H1 (cell line): ENCODE measurements around the gene TEX54. TPM values are rescaled to one million over a fixed set of nuclear protein-coding genes. Genes with fewer than 3 reads are reported as not detected.

Experiments used
- CTCF ChIA-PET: fragments of 300-600 bp; sonication (Branson Sonifier 250); formaldehyde crosslinking; loops from one replicate; lab custom pipeline; 2021; ENCODE audit not compliant: partially characterized antibody; lab: Charles Lee
- POLR2A ChIA-PET: fragments of 300-600 bp; sonication (Branson Sonifier 250); formaldehyde crosslinking; loops from one replicate; lab custom pipeline; 2021; ENCODE audit warnings: inconsistent platforms; ENCODE audit not compliant: partially characterized antibody; lab: Charles Lee
- DNase-seq, 2 experiments: peaks; one replicate each; pipeline versions ENCODE4 v3.0.0 to v3.0.0-alpha.2; 2010 to 2022; ENCODE audit warnings: low spot score in 2 of 2, low read depth in 1 of 2, mixed read lengths in 1 of 2
- FAIRE-seq: peaks from 2 replicates; lab custom pipeline; 2011; peaks lifted over from hg19 to GRCh38; lab: Jason Lieb, UNC
- H2AFZ ChIP-seq: 2 replicates; pipeline ENCODE4 v1.8.1; 2012; ENCODE audit warnings: low read length, inconsistent platforms
- H2AK5ac ChIP-seq: 2 replicates; pipeline ENCODE4 v1.6.1; 2013; ENCODE audit warnings: low read depth, low read length
- H2BK120ac ChIP-seq: replicated peaks from 2 replicates; pipeline ENCODE3; 2013; ENCODE audit warnings: low read depth, low read length, inconsistent platforms
- H2BK12ac ChIP-seq: 2 replicates; pipeline ENCODE4 v1.6.1; 2013; ENCODE audit warnings: low read depth, low read length
- H2BK15ac ChIP-seq: 2 replicates; pipeline ENCODE4 v1.6.1; 2013; ENCODE audit warnings: low read length
- H2BK20ac ChIP-seq: 2 replicates; pipeline ENCODE4 v1.6.1; 2013; ENCODE audit warnings: low read length
- H2BK5ac ChIP-seq: 2 replicates; pipeline ENCODE4 v1.6.1; 2013; ENCODE audit warnings: low read depth, low read length
- H3K14ac ChIP-seq: 2 replicates; pipeline ENCODE4 v1.6.1; 2013; ENCODE audit warnings: inconsistent platforms; ENCODE audit not compliant: insufficient read length
- H3K18ac ChIP-seq: 2 replicates; pipeline ENCODE4 v1.6.1; 2013; ENCODE audit warnings: low read length; ENCODE audit errors: extremely low read depth
- H3K23ac ChIP-seq: 2 replicates; pipeline ENCODE4 v1.6.1; 2013; ENCODE audit warnings: inconsistent platforms; ENCODE audit not compliant: insufficient read length
- H3K23me2 ChIP-seq: 2 replicates; pipeline ENCODE4 v1.6.1; 2013; ENCODE audit warnings: low read depth, low read length
- H3K27ac ChIP-seq: 2 replicates; pipeline ENCODE4 v1.6.1; 2011; ENCODE audit warnings: low read depth, low read length, inconsistent platforms
- H3K27me3 ChIP-seq, 4 experiments: replicated peaks in 1 of 4; 1 replicate in 1 of 4; 2 replicates in 3 of 4; pipeline versions ENCODE4 v1.6.1 to v1.8.1; 2011 to 2013; ENCODE audit warnings: low read length in 3 of 4, mild to moderate bottlenecking in 3 of 4, inconsistent platforms in 2 of 4, mixed read lengths in 2 of 4, moderate library complexity in 1 of 4; ENCODE audit not compliant: control insufficient read depth in 3 of 4, insufficient read depth in 3 of 4; ENCODE audit errors: extremely low read depth in 1 of 4
- H3K36me3 ChIP-seq, 4 experiments: 2 replicates each; pipeline versions ENCODE4 v1.6.1 to v1.8.1; 2011 to 2013; ENCODE audit warnings: mild to moderate bottlenecking in 4 of 4, low read length in 3 of 4, moderate library complexity in 2 of 4, control low read depth in 1 of 4, inconsistent platforms in 1 of 4; ENCODE audit not compliant: insufficient read depth in 4 of 4, control insufficient read depth in 2 of 4
- H3K4ac ChIP-seq: replicated peaks from 2 replicates; pipeline ENCODE3; 2013; ENCODE audit warnings: low read length, low read depth, mixed read lengths, inconsistent platforms; ENCODE audit not compliant: insufficient read length
- H3K4me1 ChIP-seq, 4 experiments: replicated peaks in 1 of 4; 1 replicate in 1 of 4; 2 replicates in 3 of 4; pipeline versions ENCODE4 v1.6.1 to v1.8.1; 2011 to 2013; ENCODE audit warnings: low read length in 3 of 4, inconsistent platforms in 2 of 4, mixed read lengths in 1 of 4; ENCODE audit not compliant: insufficient read depth in 4 of 4, control insufficient read depth in 3 of 4
- H3K4me2 ChIP-seq, 2 experiments: 2 replicates each; pipeline versions ENCODE4 v1.6.1 to v1.8.1; 2011 to 2013; ENCODE audit warnings: low read depth in 2 of 2, low read length in 2 of 2, control low read depth in 1 of 2, inconsistent platforms in 1 of 2, mild to moderate bottlenecking in 1 of 2; ENCODE audit not compliant: insufficient read depth in 1 of 2
- H3K4me3 ChIP-seq, 4 experiments: fragments of 200-600, 300-600 bp in 1 of 4; sonication (generic), shearing (Covaris generic), sonication (Bioruptor Twin) in 1 of 4; 2 replicates each; pipeline versions ENCODE4 v1.5.1 to v1.8.1; 2011 to 2016; ENCODE audit warnings: low read length in 4 of 4, low read depth in 3 of 4, control low read depth in 2 of 4, inconsistent platforms in 2 of 4, mild to moderate bottlenecking in 2 of 4, mixed read lengths in 1 of 4, moderate library complexity in 1 of 4; ENCODE audit not compliant: insufficient read depth in 2 of 4; ENCODE audit errors: extremely low read depth in 1 of 4
- H3K56ac ChIP-seq: replicated peaks from 2 replicates; pipeline ENCODE3; 2013; ENCODE audit warnings: low read depth, mild to moderate bottlenecking, mixed read lengths, low read length, inconsistent platforms; ENCODE audit not compliant: insufficient read length
- H3K79me1 ChIP-seq: 2 replicates; pipeline ENCODE4 v1.6.1; 2013; ENCODE audit warnings: low read depth, low read length, control low read depth
- H3K79me2 ChIP-seq, 2 experiments: 2 replicates each; pipeline versions ENCODE4 v1.6.1 to v1.8.1; 2012 to 2013; ENCODE audit warnings: low read length in 2 of 2, mild to moderate bottlenecking in 2 of 2, inconsistent platforms in 1 of 2; ENCODE audit not compliant: insufficient read depth in 2 of 2, control insufficient read depth in 1 of 2
- H3K9ac ChIP-seq, 4 experiments: replicated peaks in 1 of 4; 1 replicate in 1 of 4; 2 replicates in 3 of 4; pipeline versions ENCODE4 v1.6.1 to v1.8.1; 2011 to 2013; ENCODE audit warnings: low read depth in 3 of 4, low read length in 3 of 4, control low read depth in 2 of 4, mild to moderate bottlenecking in 2 of 4, moderate library complexity in 2 of 4, inconsistent platforms in 1 of 4; ENCODE audit errors: extremely low read depth in 1 of 4
- H3K9me3 ChIP-seq, 2 experiments: 2 replicates each; pipeline versions ENCODE4 v1.6.1 to v1.8.1; 2012 to 2013; ENCODE audit warnings: mild to moderate bottlenecking in 2 of 2, moderate library complexity in 2 of 2, control low read depth in 1 of 2, inconsistent platforms in 1 of 2, low read depth in 1 of 2, low read length in 1 of 2, mixed read lengths in 1 of 2; ENCODE audit not compliant: insufficient read depth in 2 of 2
- H4K20me1 ChIP-seq, 2 experiments: replicated peaks in 1 of 2; 2 replicates each; pipeline versions ENCODE3 to v1.8.1; 2011 to 2013; ENCODE audit warnings: inconsistent platforms in 2 of 2, low read length in 2 of 2, mild to moderate bottlenecking in 1 of 2; ENCODE audit not compliant: insufficient read depth in 2 of 2, control insufficient read depth in 1 of 2
- H4K5ac ChIP-seq: 2 replicates; pipeline ENCODE4 v1.6.1; 2013; ENCODE audit warnings: low read length, low read depth, mixed read lengths, inconsistent platforms; ENCODE audit not compliant: insufficient read length
- H4K8ac ChIP-seq: 2 replicates; pipeline ENCODE4 v1.8.0; 2013; ENCODE audit warnings: mild to moderate bottlenecking, moderate library complexity, low read length, inconsistent platforms; ENCODE audit not compliant: insufficient read depth; ENCODE audit errors: extremely low read depth
- H4K91ac ChIP-seq: replicated peaks from 2 replicates; pipeline ENCODE3; 2013; ENCODE audit warnings: low read length, mixed read lengths, inconsistent platforms; ENCODE audit not compliant: insufficient read length
- BCL11A ChIP-seq, 2 experiments: IDR thresholded peaks; one replicate each; pipeline ENCODE4 v1.6.1; 2011; ENCODE audit warnings: low read depth in 2 of 2, low read length in 2 of 2, mild to moderate bottlenecking in 2 of 2
- CBX8 ChIP-seq: fragments of 300-800, 300-1000 bp; sonication (generic); IDR thresholded peaks from 2 replicates; pipeline ENCODE4 v1.7.1; 2016; ENCODE audit warnings: low read depth, low read length, borderline replicate concordance
- CHD1 ChIP-seq: IDR thresholded peaks from 2 replicates; pipeline ENCODE4 v1.6.1; 2012; ENCODE audit warnings: low read depth, low read length, improper control_type of control experiment
- HDAC2 ChIP-seq, 2 experiments: fragments of 300-600 bp in 1 of 2; sonication (generic) in 1 of 2; IDR thresholded peaks; 2 replicates each; pipeline ENCODE4 v1.6.1; 2011 to 2012; ENCODE audit warnings: low read depth in 2 of 2, low read length in 2 of 2, mild to moderate bottlenecking in 2 of 2, moderate library complexity in 2 of 2, borderline replicate concordance in 1 of 2, inconsistent platforms in 1 of 2
- HDAC6 ChIP-seq: IDR thresholded peaks from one replicate; pipeline ENCODE4 v1.7.1; 2012; ENCODE audit warnings: low read depth, mild to moderate bottlenecking, inconsistent platforms, low read length, moderate library complexity
- POLR2A ChIP-seq, 2 experiments: IDR thresholded peaks; 1 replicate in 1 of 2; 2 replicates in 1 of 2; pipeline ENCODE4 v1.6.1; 2011; ENCODE audit warnings: low read depth in 2 of 2, low read length in 2 of 2, mild to moderate bottlenecking in 2 of 2; ENCODE audit errors: control extremely low read depth in 1 of 2
- POU5F1 ChIP-seq: IDR thresholded peaks from 2 replicates; pipeline ENCODE4 v1.6.1; 2011; ENCODE audit warnings: low read depth, mild to moderate bottlenecking, low read length, moderate library complexity
- RFX5 ChIP-seq: IDR thresholded peaks from 2 replicates; pipeline ENCODE4 v1.6.1; 2011; ENCODE audit warnings: low read depth, low read length, improper control_type of control experiment, borderline replicate concordance
- SUZ12 ChIP-seq: fragments of 200-600 bp; sonication (generic); IDR thresholded peaks from 2 replicates; pipeline ENCODE4 v1.6.1; 2012; ENCODE audit warnings: mild to moderate bottlenecking, inconsistent platforms, low read length, moderate library complexity, mixed read lengths
- WGBS, 2 experiments: shearing (Covaris generic) in 1 of 2; methylation state at CpG; one replicate each; pipeline versions ENCODE4 v1.1.6 to v1.1.7; 2013 to 2015; ENCODE audit warnings: low lambda C conversion rate in 2 of 2, mixed read lengths in 2 of 2, inconsistent platforms in 1 of 2, low coverage in 1 of 2, missing lambda C conversion rate in 1 of 2; ENCODE audit not compliant: insufficient replicate concordance in 2 of 2, insufficient coverage in 1 of 2, insufficient read length in 1 of 2; ENCODE audit errors: extremely low coverage in 1 of 2, missing lambda C conversion rate in 1 of 2; 5-methylcytosine and 5-hydroxymethylcytosine counted together
- polyA plus RNA-seq, 7 experiments: library from polyadenylated mRNA; depleted of rRNA in 3 of 7; stranded (reverse) in 5 of 7; unstranded in 2 of 7; fragments of >200 nt in 5 of 7; fragments of 200-250 nt in 2 of 7; gene quantifications; 1 replicate in 5 of 7; 2 replicates in 1 of 7; 4 replicates in 1 of 7; pipeline versions ENCODE4 v1.2.1 to v1.2.3, GENCODE V29; 2011 to 2013; ENCODE audit warnings: missing spikeins in 2 of 7, mixed read lengths in 2 of 7
- total RNA-seq: library from RNA; stranded (reverse); fragmentation: NEBNext Ultra II Directional; extraction: Animal tissue kit (Norgen Biotek cat#: 25700); gene quantifications from 2 replicates; pipeline ENCODE4 v1.2.1, GENCODE V29; 2021
- TF ChIP-seq, protein P1 (sequence below): IDR thresholded peaks from 2 replicates; pipeline ENCODE4 v1.6.1; 2011; ENCODE audit warnings: low read length, improper control_type of control experiment

TEX54 gene
- total and polyA plus RNA-seq, 2 of the 8 experiments (the other 6 are each of a cell fraction or from before 2014, with no cell fraction given), result 1.2 TPM; not detected in 1

DNA sequence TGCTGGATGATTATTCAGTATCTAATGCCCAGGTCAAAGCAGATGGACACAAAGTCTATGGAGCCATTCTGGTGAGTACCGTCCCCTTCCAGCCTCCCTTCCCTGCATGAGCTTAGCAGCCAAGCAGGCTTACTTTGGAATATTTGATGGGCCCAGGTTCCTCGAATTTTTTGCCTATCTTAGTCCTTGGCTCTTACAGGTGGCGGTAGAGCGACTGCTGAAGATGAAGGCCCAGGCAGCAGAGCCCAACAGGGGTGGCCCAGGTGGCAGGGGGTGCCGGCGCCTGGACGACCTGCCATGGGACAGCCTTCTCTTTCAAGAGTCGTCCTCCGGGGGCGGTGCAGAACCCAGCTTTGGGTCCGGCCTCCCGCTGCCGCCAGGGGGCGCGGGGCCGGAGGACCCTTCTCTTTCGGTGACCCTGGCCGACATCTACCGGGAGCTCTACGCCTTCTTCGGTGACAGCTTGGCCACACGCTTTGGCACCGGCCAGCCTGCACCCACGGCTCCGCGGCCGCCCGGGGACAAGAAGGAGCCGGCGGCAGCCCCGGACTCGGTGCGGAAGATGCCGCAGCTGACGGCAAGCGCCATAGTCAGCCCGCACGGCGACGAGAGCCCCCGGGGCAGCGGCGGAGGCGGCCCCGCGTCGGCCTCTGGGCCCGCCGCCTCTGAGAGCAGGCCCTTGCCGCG, 46.2 kb downstream of the TEX54 start:
- Histone ChIP-seq H4K20me1 (peaks cover 0 to 3% of the 10 kb centered on the region in 2 experiments), H3K4ac (no peak overlapping the region), H2BK120ac (no peak overlapping the region), H4K8ac (no peak overlapping the region), H3K79me1 (peaks cover 7% of the 10 kb centered on the region; the same call in 1 of the 2 replicates), H2AK5ac (no peak overlapping the region), H2BK5ac (0 out of 2 replicates have a peak overlapping the region, but pooled peaks have one; percentile 98), H3K4me3 (peak overlapping the region; percentile 77 to 97 (median 90)), H3K36me3 (peaks cover 2 to 24% (median 16%) of the 10 kb centered on the region in 4 experiments; a peak in 7 of 8 replicates), H3K79me2 (peaks cover 0 to 30% of the 10 kb centered on the region in 2 experiments; a peak in 2 of 4 replicates), H4K5ac (no peak overlapping the region), H2AFZ (no peak overlapping the region), H3K18ac (no peak overlapping the region; the same call in 1 of the 2 replicates), H3K4me1 (peaks cover 0 to 6% (median 2%) of the 10 kb centered on the region in 4 experiments; a peak in 4 of 7 replicates), H2BK12ac (no peak overlapping the region), H2BK15ac (no peak overlapping the region; the same call in 1 of the 2 replicates), H3K14ac (no peak overlapping the region), H3K27me3 (no peaks in the 10 kb centered on the region), H3K23me2 (no peaks in the 10 kb centered on the region; the same call in 1 of the 2 replicates), H3K4me2 (peak overlapping the region; percentile 69 to 73), H3K9me3 (no peaks in the 10 kb centered on the region), H3K23ac (no peak overlapping the region), H2BK20ac (no peak overlapping the region), H3K56ac (no peak overlapping the region), H3K9ac (peak overlapping the region in 3 of 4 experiments; percentile 82 to 92 (median 83); a peak in 5 of 7 replicates), H4K91ac (no peak overlapping the region), H3K27ac (peak overlapping the region; percentile 69; the same call in 1 of the 2 replicates)
- 6% methylated on average over 51 of the region's 51 CpGs; no CpG with 5 or more reads in 1 of the 2 experiments for WGBS, 2 experiments
- FAIRE-seq (no peak), DNase-seq (peak; percentile 64 to 97)
- POLR2A ChIA-PET, result interaction anchor here (0.7 to 15.9 kb wide), 32 partner anchors 9 to 237 kb away, joined by 3 to 251 read pairs (median 8); partner anchors contain the start of genes C11orf98, CSKMT, HNRNPUL2 and INTS5
- CTCF ChIA-PET, result interaction anchor here (0.6 to 6.4 kb wide), 41 partner anchors 10 to 115 kb away, joined by 3 to 94 read pairs (median 4); partner anchors contain the start of genes HNRNPUL2, LBHD1, NXF1 and TAF6L
- TF ChIP-seq SUZ12, result no peak
- no peak; a peak in 1 of 4 replicates for TF ChIP-seq HDAC2 (IDR thresholded peaks at IDR 0.05; ENCODE audit: borderline replicate concordance in 1 of 2, low read depth in 2 of 2, low read length in 2 of 2)
- no peak for TF ChIP-seq RFX5
- no peak for TF ChIP-seq POLR2A (IDR thresholded peaks at IDR 0.05; ENCODE audit: control extremely low read depth in 1 of 2, low read depth in 2 of 2, low read length in 2 of 2)
- TF ChIP-seq CBX8, result no peak
- TF ChIP-seq CHD1, result no peak
- TF ChIP-seq, protein P1, sequence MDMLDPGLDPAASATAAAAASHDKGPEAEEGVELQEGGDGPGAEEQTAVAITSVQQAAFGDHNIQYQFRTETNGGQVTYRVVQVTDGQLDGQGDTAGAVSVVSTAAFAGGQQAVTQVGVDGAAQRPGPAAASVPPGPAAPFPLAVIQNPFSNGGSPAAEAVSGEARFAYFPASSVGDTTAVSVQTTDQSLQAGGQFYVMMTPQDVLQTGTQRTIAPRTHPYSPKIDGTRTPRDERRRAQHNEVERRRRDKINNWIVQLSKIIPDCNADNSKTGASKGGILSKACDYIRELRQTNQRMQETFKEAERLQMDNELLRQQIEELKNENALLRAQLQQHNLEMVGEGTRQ, result no peak
- TF ChIP-seq BCL11A (IDR thresholded peaks at IDR 0.05; ENCODE audit: low read depth in 2 of 2, low read length in 2 of 2), result no peak
- TF ChIP-seq HDAC6, result no peak
- no peak for TF ChIP-seq POU5F1
